Left lobe of liver (tissue), 2 donors: ENCODE measurements around the gene IBA57. TPM values are rescaled to one million over a fixed set of nuclear protein-coding genes. Genes with fewer than 3 reads are reported as not detected.
A peak's percentile ranks its signal among the peaks of the same experiment; 100 is the strongest.

Source experiments
- ATAC-seq: fragments of 200-7000 bp; cut with Tn5 transposase; one replicate; pipeline ENCODE4 v1.9.1; 2020; ENCODE audit warnings: mild to moderate bottlenecking, moderate library complexity
- DNase-seq: peaks from one replicate; pipeline ENCODE4 v3.0.0-alpha.2; 2020; ENCODE audit warnings: low spot score
- total RNA-seq: library from RNA; stranded (reverse); gene quantifications from one replicate; pipeline ENCODE4 v1.2.1, GENCODE V29; 2021
- donor health status: DM: no; HTN: no; CAD: no; lungs with moderate emphysema.
- donor health status: DM: no; HTN: yes; CAD: no.

IBA57 gene
- total RNA-seq, 1 donor from 2014 or later = 9.8 TPM

DNA sequence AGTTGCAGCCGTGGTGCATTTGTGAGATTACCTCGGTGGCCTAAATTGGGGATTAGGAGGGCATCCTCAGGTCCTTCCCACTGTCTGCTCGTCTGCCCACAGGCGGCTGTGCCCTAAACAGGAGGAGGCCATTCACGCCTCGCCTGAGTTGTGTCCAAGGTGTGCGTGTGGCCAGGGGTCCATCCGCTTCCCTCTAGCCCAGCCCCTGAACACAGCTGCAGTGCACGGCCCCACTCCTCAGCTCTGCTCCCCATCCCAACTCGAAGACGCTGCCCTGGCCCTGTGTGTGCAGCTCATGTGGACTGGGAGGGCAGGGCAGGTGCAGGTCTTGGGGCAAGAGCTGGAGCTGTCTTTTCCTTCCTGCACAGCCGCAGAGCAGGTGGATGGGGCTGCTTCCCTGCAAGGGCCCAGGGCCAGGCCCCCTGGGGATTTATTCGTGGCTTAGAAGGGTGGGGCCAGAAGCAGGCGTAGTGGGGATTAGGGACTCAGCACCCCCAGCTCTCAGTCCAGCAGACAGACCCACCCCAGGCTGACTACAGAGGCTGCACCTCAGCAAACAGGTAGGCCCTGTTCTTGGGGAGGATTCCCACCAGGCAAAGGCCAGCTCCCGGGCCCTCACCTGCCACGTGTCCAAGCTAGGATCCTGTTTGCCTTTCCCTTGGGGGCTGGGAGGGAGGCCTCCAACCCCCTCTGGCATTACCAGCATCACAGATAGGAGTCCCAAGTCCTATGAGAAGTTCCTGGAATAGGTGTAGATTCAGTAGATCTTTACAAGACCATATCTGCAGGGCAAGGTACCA is 21.2 kb upstream of the IBA57 start:
- DNase-seq = peak; percentile 40
- no peak for ATAC-seq

DNA sequence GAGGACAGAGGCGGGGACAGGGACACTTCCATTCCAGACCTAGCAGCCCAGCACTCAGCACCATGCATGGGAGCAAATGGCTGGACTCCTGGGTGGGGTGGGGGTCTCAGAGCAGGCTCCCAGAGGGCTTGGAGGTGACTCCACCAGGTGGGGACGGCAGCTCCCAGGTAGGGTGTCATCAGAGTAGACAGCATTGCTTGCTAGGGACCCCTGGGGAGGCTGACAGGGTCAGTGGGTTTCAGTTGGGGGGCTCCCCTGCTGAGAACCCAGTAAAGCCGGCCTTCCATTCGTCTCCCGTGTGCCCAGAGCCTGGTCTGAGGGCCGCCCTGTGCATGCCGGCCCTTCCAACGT is 20.6 kb upstream of the IBA57 start:
- ATAC-seq = no peak
- DNase-seq = no peak

DNA sequence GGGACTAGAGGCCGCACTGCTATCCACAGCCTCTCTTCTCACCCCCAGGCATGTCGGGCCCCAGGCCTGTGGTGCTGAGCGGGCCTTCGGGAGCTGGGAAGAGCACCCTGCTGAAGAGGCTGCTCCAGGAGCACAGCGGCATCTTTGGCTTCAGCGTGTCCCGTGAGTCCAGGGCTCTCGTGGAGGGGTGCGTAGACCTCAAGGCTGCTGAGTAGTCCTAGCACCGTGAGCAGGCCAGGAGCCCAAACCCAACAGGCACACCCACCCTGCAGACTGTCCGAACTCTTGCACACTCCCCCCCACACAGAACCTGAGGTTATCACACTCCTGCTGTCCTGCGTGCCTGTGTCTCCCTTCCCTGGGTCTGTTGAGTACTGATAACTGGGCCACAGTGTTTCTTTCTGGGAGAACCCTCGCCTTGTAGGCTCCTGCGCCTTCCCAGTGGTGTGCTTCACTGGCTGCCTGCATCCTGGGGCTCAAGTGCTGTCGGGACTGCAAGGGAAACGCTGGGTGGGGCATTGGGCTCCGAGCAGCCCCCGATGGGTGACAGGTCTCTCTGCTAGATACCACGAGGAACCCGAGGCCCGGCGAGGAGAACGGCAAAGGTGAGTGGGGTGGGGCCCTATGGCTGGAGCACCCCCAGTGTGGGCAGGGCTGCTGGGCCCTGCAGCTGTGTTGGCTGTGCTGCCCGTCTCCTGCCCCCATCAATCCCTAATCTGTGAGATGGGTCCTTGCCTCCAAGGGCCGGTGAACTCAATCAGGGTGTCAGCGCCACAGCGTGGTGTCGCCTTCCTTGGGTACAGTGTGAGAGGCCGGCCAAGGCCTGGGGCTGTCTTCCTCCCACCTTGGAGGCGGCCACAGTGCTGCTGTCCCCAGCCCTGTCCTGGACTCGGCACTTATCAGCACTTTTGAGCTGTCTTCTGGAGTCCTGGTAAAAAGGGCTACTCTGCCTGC is 19.9 kb upstream of the IBA57 start:
- ATAC-seq = no peak
- DNase-seq = peak; percentile 43

DNA sequence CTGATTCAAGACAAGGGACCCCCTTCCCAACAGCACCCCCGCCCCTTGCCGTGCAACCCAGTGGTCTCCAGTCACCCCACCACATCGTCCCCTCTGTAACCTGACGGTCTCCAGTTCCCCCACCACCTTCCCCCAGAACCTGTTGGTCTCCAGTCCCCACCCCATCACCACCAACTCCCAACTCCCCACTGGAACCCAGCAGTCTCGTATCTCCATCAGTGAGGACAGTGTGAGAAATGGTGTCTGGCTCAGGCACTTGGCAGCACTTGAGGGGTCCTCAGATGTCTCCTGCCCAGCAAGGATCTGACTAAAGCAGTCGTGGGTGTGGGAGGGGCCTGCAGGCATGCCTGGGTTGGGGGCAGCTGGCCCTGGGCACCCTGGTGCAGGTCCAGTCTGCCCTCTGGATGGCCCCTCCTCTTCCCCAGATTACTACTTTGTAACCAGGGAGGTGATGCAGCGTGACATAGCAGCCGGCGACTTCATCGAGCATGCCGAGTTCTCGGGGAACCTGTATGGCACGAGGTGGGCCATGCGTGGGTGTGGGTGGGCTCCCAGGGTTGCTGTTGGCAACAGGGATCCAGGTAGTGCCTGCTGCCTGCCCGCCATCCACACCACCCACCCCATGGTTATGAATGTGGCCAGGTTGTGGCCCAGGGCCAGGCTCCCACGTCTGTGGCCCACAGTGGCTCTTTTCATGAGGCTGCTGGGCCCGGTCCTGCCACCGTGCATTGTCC is 19.0 kb upstream of the IBA57 start:
- DNase-seq (no peak), ATAC-seq (no peak)

DNA sequence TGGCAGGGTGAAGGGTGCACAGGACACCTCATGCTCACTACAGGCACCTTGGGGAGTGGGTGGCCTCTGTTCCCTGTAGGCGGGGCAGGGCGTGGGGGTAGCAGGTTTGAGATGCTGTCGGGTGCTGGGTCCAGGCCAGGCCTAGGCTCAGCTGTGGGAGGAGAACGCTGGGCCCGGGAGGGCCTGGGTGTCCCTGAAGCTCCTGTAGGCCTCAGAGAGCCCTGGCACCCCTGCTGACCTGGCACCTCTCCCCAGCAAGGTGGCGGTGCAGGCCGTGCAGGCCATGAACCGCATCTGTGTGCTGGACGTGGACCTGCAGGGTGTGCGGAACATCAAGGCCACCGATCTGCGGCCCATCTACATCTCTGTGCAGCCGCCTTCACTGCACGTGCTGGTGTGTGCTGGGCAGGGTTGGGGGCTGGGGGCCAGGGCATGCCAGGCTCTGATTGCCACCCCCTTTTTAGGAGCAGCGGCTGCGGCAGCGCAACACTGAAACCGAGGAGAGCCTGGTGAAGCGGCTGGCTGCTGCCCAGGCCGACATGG is 18.4 kb upstream of the IBA57 start:
- ATAC-seq (no peak), DNase-seq (peak; percentile 44)

DNA sequence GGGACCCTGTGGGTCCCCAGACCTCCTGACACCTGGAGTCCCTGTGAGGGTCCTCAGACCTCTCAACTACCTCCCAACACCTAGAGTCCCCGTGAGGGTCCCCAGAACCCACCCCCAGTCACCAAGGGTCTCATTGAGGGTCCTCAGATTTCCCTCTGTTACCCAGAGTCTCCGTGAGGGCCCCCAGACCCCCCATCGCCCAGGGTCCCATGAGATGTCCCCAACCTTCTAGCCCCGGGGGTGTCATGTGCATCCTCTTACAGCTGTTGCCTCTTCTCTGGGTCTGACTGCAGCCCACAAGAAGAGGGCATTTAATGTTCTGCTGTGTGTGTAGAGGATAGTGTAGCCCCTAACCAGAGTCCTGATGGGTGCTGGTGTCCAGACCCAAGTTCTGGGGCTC is 17.8 kb upstream of the IBA57 start:
- DNase-seq (no peak), ATAC-seq (no peak)

DNA sequence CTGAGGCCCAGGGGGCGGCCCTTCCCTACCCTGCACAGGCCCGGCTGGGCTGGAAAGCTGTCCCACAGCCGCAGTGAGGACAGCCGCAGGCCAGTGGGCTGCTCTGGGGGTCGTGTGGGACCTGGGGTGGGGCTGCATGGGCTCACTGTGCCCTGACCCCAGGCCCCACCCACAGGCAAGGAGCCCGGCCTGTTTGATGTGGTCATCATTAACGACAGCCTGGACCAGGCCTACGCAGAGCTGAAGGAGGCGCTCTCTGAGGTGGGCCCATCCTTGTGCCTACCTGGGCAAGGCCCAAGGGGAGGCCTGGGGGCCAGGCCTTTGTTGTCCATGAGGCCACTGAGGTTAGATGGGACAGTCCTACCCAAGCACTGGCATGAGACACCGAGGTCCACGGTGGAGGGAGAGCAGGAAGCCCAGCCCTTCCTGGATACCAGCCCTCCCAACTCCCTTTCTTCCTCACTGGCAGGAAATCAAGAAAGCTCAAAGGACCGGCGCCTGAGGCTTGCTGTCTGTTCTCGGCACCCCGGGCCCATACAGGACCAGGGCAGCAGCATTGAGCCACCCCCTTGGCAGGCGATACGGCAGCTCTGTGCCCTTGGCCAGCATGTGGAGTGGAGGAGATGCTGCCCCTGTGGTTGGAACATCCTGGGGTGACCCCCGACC is 17.3 kb upstream of the IBA57 start:
- ATAC-seq (no peak), DNase-seq (no peak)

DNA sequence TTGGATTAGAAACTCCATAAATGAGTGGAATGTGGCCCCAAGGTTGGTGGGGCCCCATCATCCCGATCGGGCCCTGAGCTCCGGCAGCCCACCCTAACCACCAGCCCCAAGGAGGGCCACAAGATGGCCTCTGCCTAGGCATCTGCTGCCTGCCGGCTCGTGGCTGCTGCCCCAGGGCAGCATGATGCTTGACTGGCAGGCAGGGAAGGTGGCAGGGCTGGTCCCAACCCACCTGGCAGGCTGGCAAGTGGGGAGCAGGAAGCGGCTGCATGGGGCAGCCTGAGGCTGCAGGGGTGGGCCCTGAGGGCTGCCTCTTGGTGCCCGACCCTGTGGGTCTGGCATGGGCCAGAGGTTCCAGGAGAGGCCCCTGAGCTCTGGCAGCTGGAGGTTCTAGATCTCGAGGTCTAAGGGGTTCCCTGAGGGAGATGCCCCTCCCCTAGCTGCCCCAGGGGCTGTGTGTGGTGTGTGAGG is 16.6 kb upstream of the IBA57 start:
- ATAC-seq = no peak
- DNase-seq = no peak

DNA sequence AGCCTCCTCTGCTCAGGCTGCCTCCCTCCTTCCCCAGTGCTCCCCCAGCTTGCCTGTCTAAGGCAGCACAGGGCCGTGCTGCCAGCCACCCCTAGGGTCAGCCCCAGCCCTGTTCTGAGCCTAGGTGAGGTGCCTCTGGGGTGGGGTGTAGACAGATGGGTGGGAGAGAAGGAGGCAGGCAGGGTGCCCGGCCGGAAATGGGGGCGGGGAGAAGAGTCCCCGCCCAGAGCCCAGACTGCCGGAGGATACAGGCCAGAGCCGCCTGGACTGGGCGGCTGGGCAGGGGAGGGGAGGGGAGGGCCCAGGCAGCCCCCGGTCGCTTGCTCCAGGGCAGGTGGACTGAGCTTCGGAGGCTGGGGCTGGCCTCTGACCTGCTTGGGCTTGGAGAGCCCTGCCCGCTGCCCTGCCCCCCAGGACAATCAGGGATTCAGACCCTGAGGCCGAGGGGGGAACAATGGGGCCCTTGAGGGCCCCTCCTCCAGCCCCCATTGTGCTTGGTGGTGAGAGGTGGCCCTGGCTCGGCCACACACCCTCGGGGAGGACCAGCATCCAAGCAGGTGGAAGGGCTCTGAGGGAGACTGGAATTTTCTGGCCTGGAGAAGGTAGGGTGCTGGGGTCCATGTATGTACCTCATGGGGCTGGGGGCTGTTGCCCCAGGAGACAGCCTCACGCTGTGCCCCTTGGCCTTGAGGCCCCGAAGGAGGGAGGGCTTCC is 16.0 kb upstream of the IBA57 start, which contains the start of gene GJC2:
TSS of gene GJC2 (plus strand) at position 525 of the 714 bp plus-strand sequence. CDS start 7,829 bp downstream, outside the sequence.
- ATAC-seq (peak; percentile 30), DNase-seq (no peak)

DNA sequence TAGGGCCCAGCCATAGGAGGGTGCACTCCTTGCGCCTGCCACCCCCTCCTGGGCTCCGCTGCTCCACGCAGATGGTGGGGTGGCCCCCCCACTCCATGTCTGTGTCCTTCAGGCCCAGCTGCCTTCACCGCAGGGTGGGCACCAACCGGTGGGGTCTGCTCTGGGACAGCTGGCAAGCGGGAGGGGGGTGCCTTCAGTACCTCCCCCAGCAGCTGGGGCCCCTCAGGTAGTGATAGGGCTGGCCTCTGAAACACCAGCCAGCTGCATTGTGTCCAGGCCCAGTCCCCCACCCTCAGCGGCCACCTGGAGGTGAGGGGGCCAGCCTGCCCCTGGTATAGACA is 15.5 kb upstream of the IBA57 start:
- DNase-seq = no peak
- ATAC-seq = no peak

DNA sequence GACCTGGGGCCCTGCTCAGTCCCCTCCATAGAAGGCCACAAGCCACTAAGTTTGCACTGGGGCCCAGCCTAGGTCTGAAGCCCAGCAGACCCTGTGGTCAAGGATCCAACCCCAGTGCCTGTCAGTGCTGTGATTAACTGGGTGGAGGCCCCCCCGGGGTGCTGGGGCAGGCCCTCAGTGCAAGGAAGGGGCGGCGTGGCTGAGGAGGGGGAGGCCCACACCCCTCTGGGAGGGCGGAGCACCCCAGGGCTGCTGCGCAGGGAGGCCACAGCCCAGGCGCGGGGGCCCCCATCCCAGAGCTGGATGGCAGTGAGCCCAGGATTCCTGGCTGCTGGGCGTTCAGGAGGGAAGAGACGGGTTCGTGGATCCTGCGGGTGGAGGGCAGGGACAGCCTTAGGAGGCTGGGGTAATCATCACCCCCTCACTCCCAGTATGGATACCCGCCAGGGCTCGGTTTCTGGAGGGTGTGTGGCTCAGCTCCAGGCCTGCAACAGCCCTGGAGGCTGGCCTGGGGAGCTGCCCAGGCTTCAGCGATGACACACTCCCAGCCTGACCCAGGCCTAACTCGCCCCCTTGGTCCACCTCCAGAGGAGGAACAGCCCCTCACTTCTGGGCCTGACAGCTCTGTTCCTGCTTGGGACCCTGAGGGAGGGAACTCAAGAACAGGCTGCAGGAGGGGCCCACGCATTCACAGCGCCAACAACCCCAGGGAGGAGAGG is 15.0 kb upstream of the IBA57 start:
- ATAC-seq (peak; percentile 25), DNase-seq (no peak)

DNA sequence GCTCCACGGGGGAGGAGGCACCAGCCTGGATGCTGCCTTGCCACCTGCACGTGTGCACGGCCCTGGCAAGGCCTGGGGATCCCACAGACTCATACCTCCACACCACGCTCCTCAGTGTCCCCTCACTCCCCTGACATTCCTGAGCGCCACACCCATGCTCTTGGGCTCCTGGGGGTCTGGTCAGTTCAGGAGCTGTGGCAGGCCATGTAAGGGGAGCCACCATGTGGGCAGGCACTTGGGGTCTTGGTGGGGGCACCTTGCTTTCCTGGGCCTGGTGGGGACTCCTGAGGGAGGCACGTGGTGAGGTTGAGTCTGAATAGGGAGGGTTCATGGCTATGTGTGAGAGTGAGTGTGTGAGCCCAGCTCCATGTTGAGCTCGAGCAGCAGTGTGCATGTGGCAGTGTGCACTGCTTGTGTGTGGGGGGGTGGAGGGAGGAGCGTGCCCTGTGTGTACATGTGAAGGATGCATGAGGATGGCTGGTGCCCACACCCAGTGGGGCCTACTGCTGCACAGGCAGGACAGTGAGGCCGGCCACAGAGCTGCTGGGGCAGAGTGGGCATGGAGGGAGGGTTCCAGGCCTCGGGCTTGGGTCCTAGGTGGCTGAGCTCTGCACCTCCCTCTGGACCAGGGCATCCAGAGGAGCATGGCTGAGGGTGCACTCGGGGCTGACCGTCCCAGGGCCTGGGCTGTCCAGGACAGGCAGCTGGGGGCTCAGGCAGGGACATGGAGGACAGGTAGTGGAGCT is 14.3 kb upstream of the IBA57 start:
- peak; percentile 4 for ATAC-seq
- no peak for DNase-seq

DNA sequence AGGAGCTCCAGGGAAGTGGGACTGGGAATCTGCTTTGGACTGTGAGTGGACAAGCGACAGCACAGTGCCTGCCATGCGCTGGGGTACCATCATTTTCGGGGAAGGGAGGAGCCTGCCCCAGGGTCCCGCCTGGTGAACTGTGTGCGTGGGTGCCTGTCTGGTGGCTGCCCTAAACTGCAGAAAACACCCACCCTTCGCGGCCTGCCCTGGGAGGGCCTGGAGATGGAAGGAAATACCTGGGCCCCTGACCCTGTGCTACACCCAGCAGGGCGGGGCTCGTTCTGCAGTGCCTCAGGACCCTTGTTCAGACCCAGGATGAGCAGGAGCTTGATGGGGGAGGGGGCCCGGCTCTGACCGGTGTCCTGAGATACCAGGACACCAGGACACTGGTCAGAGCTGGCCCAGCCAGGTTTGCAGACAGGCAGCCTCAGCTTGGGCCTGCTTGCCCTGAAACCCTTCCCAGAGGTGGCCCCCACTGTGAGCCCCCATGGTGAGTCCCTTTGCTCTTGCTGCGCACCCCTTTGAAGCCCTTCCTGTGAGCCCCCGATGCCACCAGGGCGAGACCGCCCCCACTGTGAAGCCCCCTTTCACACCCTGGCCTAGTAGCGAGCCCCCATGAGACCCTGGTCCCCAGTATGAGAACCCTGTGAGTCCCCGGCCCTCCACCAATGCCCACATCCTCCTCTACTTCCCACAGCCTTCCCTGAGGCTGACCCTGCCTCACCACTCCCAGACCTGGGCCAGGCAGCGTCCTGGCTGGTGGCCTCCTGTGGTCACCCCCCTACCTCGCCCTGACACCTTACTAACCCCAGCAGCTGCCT is 13.3 kb upstream of the IBA57 start:
- no peak for DNase-seq
- no peak for ATAC-seq

DNA sequence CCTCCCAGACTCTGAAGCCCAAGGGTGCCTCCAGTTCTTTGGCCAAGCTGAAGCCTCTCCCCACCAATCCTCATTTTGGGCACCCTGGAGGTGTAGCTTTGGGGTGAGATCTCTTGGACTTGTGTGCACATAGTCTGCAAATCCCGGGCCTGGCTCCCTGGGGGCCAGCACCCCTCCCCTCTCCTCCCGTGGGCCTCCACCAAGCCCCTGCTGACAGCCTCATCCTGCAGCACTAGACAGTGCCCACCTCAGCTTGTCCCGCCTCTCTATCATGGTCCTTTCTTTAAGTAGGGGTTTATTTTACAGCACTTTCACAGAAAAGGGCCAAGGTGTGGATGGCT is 12.7 kb upstream of the IBA57 start:
- ATAC-seq (no peak), DNase-seq (no peak)

DNA sequence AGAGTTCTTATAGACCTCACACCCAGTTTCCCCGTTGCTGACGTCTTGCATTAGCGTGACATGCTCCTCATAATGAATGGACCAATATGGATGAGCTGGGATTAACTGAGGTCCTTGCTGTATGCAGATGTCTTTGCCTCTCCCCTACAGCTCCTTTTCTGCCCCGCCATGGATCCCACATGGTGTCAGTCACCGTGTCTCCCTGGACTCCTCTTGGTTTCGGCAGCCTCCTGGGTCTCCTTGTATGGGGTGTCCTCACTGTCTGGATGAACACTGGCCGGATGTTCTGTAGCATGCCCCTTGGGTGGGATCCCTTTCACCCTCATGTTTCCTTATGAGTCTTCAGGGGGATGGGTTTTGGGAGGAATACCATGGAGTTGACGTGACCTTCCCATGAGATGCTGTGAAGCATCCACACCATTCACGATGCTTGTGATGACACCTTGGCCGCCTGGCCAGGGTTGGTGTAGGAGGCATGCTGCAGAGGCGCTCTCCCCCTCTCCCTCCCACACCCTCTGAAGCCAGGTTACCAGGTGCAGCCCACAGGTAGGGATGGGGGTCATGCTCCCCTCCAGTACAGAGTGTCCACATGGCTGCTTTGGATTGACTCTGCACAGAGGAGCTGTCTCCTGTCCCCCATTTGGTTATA is 11.5 kb upstream of the IBA57 start:
- no peak for ATAC-seq

DNA sequence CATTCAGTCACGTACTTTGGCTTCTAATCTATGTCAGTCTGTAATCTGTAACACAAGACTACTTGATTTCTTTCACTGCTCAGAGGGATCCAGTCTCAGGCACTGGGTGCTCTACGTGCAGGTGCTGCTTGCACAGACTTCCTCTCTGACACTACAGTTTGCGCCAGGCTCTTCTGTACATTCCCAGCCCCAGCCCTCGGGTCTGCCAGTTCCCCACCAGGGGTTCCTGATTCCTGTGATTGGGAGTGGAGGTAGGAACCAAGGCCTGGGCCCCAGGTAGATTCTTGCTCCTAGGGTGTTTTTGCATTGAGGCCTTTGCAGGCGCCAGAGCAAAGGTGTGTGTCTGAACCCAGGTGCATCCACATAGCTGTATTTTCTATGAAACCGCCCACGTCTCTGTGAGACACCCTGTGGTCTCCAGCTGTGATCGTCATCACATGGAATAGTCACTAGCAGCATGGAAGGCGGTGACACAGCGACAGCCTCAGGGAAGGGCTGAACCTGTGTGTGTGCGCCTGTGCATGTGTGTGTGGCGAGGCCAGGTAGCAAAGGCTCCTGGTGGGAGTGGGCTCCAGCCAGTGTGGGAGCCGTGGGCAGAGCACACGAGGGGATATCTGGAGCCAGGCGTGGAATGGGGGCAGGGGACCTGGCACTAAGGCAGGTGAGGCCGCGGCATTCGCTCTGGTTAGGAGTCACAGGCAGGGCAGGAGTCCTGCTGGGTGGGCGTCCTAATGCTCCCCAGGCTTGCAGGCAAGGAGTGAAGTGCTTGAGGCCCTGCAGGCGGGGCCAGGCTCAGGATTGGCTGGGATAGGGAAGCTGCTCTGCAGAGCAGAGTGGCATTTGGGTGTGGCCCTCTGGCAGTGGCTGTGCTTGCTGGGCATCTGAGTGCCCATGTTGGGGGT is 10.7 kb upstream of the IBA57 start:
- ATAC-seq (no peak), DNase-seq (no peak)

More for the DNA sequence above, 11.5 kb upstream of the IBA57 start:
- DNase-seq = no peak
